CD4-positive, CD25-positive, alpha-beta regulatory T cell (primary cell): ENCODE data around the gene AOAH. TPM values are rescaled to one million over a fixed set of nuclear protein-coding genes. Genes with fewer than 3 reads are reported as not detected.
A peak's percentile ranks its signal among the peaks of the same experiment; 100 is the strongest.

ENCODE experiments used
- ATAC-seq, 2 donors: fragments of 150-1000 bp; cut with Tn5 transposase; one replicate each; pipeline ENCODE4 v1.10.0; 2021; ENCODE audit warnings: low read depth in 2 of 2, moderate number of reproducible peaks in 2 of 2, moderate library complexity in 1 of 2
- DNase-seq, 3 donors: peaks; one replicate each; pipeline versions ENCODE4 v3.0.0 to v3.0.0-alpha.2; 2012 to 2022; ENCODE audit warnings: mixed read lengths in 1 of 3
- H3K27ac ChIP-seq: one replicate; pipeline ENCODE4 v1.7.0; 2013; ENCODE audit warnings: mild to moderate bottlenecking, low read length; ENCODE audit not compliant: insufficient read depth, poor library complexity, severe bottlenecking
- H3K27me3 ChIP-seq: one replicate; pipeline ENCODE4 v1.7.0; 2013; ENCODE audit warnings: low read length; ENCODE audit not compliant: control insufficient read depth, insufficient read depth
- H3K36me3 ChIP-seq: one replicate; pipeline ENCODE4 v1.7.0; 2013; ENCODE audit warnings: mild to moderate bottlenecking, low read length, moderate library complexity; ENCODE audit not compliant: control insufficient read depth, insufficient read depth
- H3K4me1 ChIP-seq: 2 replicates; pipeline ENCODE4 v1.7.0; 2013; ENCODE audit warnings: mild to moderate bottlenecking, low read length; ENCODE audit not compliant: insufficient read depth, control insufficient read depth, poor library complexity, severe bottlenecking
- H3K4me3 ChIP-seq: one replicate; pipeline ENCODE4 v1.7.0; 2013; ENCODE audit warnings: low read depth, mild to moderate bottlenecking, low read length, moderate library complexity
- H3K9me3 ChIP-seq, 2 experiments: 1 replicate in 1 of 2; 2 replicates in 1 of 2; pipeline ENCODE4 v1.7.0; 2013; ENCODE audit warnings: low read length in 2 of 2, mild to moderate bottlenecking in 1 of 2, moderate library complexity in 1 of 2; ENCODE audit not compliant: control insufficient read depth in 2 of 2
- H3K27ac Mint-ChIP-seq, 3 donors: one replicate each; pipeline ENCODE4 v1.8.0; 2020 to 2022; ENCODE audit warnings: mild to moderate bottlenecking in 3 of 3, mixed read lengths in 3 of 3, moderate library complexity in 2 of 3
- H3K27me3 Mint-ChIP-seq: one replicate; pipeline ENCODE4 v1.8.0; 2022; ENCODE audit warnings: mild to moderate bottlenecking, mixed read lengths
- H3K36me3 Mint-ChIP-seq: one replicate; pipeline ENCODE4 v1.8.0; 2020; ENCODE audit warnings: mixed read lengths
- H3K4me1 Mint-ChIP-seq, 4 donors: one replicate each; pipeline ENCODE4 v1.8.0; 2020 to 2022; ENCODE audit warnings: mixed read lengths in 4 of 4, mild to moderate bottlenecking in 1 of 4
- H3K4me3 Mint-ChIP-seq, 4 donors: one replicate each; pipeline ENCODE4 v1.8.0; 2020 to 2022; ENCODE audit warnings: mild to moderate bottlenecking in 4 of 4, mixed read lengths in 4 of 4, moderate library complexity in 3 of 4
- H3K9me3 Mint-ChIP-seq, 7 donors: one replicate each; pipeline ENCODE4 v1.8.0; 2020 to 2022; ENCODE audit warnings: mixed read lengths in 7 of 7, mild to moderate bottlenecking in 3 of 7, moderate library complexity in 2 of 7
- polyA plus RNA-seq, 4 donors: library from polyadenylated mRNA; unstranded; fragments of 300-500 nt; fragmentation: Illumina TruSeq; gene quantifications; one replicate each; pipeline ENCODE4 v1.2.3, GENCODE V29; 2021
- total RNA-seq: library from RNA; stranded (reverse); gene quantifications from one replicate; pipeline ENCODE4 v1.2.3, GENCODE V29; 2022

AOAH gene
- total and polyA plus RNA-seq, 5 donors from 2014 or later: 0.46 to 5.7 (median 1.5) TPM

DNA sequence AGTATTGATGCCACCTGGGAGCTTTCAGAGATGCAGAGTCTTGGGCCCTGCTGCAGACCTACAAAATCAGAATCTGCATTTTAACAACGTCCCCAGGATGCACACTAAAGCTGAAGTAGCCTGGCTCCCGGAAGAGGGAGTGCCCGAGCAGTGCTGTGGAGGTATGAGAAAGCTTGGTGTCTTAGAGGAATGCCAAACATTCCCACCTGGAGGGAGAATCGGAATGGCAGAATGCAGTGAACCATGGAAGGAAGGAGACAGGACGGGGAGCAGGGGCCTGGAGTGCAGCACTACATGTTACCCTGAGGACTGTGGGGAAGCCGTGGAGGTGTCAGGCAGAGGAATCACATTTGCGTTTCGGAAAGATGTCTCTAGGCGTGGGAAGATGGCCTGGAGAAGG is 90.9 kb downstream of the AOAH start:
- peaks cover 0 to 18% (median 5%) of the 10 kb centered on the region in 4 donors for H3K4me1 Mint-ChIP-seq

DNA sequence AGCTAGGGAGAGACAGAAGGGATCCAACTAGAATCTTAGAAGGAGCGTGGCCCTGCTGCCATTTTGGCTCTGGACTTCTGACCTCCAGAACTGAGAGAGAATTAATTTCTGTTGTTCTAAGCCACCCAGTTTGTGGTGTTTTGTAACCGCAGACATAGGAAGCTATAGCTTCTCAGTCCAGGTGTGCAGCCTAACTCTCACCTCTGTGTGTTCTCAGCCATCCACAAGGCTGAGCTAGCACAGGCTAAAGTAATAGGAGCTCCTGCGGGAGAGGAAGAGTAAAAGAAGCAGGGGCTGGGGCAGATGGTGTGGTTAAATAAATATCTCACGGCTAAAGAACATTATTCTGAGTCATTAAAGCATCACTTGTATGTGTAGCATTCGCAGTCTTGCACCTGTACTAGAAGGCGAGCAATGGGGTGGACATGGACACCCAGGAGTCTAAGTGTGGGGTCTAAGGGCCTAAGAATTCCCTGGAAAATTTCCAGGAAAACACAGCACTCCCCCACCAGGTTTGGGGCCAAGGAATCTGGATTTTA is 94.1 kb downstream of the AOAH start:
- no peaks in the 10 kb centered on the region for H3K9me3 Mint-ChIP-seq
- H3K36me3 Mint-ChIP-seq: no peaks in the 10 kb centered on the region
- H3K4me1 Mint-ChIP-seq: no peaks in the 10 kb centered on the region
- Histone ChIP-seq H3K27me3 (no peaks in the 10 kb centered on the region), H3K4me1 (no peaks in the 10 kb centered on the region), H3K27ac (no peak overlapping the region), H3K36me3 (no peaks in the 10 kb centered on the region), H3K4me3 (no peak overlapping the region), H3K9me3 (no peaks in the 10 kb centered on the region)
- DNase-seq: no peak
- no peak for ATAC-seq
- H3K27me3 Mint-ChIP-seq: peaks cover 15% of the 10 kb centered on the region
- H3K4me3 Mint-ChIP-seq: no peak overlapping the region
- no peak overlapping the region for H3K27ac Mint-ChIP-seq

More for the DNA sequence above, 90.9 kb downstream of the AOAH start:
- Histone ChIP-seq H3K9me3 (no peaks in the 10 kb centered on the region), H3K4me1 (peaks cover 4% of the 10 kb centered on the region), H3K36me3 (no peaks in the 10 kb centered on the region), H3K27me3 (no peaks in the 10 kb centered on the region), H3K4me3 (no peak overlapping the region), H3K27ac (no peak overlapping the region)
- Mint-ChIP-seq H3K9me3 (no peaks in the 10 kb centered on the region), H3K27me3 (peaks cover 15% of the 10 kb centered on the region), H3K4me3 (no peak overlapping the region), H3K27ac (peak overlapping the region in 1 of 3 donors; percentile 58), H3K36me3 (no peaks in the 10 kb centered on the region)
- no peak for DNase-seq
- ATAC-seq: no peak

DNA sequence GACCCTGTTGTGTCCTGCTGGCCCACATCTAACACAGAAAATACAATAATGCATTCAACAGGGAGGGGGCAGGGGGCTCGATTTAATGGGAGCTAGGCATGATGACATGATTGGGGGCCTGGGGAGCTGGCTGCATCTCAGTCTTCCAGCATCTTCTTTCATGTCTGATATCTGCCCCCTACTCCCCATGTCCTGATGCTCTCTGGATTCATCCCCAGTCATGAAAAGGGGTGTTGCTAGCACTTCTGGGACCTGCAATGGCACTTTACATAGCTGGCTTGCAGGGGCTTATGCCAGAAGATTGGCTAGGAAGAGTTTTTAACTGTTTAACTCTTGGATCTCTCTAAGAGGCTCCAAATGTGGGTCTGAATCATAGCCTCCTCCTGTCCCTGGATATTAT is 94.9 kb downstream of the AOAH start:
- Histone ChIP-seq H3K27ac (no peak overlapping the region), H3K4me3 (no peak overlapping the region), H3K27me3 (no peaks in the 10 kb centered on the region), H3K36me3 (no peaks in the 10 kb centered on the region), H3K4me1 (no peaks in the 10 kb centered on the region), H3K9me3 (no peaks in the 10 kb centered on the region)
- Mint-ChIP-seq H3K9me3 (no peaks in the 10 kb centered on the region), H3K4me3 (no peak overlapping the region), H3K4me1 (no peaks in the 10 kb centered on the region), H3K27ac (no peak overlapping the region), H3K36me3 (no peaks in the 10 kb centered on the region), H3K27me3 (peaks cover 15% of the 10 kb centered on the region)
- ATAC-seq (no peak), DNase-seq (no peak)

DNA sequence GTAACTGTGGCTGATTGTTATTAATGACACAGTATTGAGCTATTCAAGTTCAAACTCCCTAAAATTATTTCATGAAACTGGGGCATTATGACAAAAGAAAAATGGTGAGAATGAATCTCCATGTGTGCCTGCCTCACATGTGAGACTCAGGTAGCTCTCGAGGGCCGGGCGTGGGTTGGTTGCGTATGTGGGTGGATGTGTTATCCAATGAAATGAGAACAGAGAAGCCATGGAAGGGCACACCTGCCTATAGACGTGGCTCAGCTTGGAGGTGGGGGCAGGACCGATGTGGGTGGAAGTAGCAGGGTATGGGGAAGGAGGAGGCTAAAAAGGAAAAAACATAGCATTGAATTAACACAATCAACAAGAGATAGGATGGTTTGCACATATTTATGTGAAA is 96.5 kb downstream of the AOAH start:
- no peaks in the 10 kb centered on the region for H3K4me1 Mint-ChIP-seq

DNA sequence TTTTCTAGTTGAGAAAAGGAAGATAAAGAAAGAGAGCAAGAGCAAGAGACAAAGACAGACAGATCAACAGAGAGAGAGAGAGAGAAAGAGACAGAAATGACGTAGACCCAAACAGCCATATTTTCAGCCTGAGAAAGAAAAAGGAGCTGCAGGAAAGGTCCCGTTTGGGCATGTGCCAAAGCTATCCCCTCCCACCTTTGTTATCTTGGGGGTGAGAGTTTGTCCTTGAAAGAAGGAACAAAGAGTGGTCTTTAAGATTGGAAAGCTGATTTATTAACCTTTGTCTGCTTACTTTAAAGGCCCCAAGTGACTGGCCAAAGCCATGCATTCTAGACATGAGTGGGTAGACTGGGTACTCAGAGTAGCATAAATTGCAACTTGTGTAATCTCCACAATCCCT is 98.2 kb downstream of the AOAH start:
- no peak overlapping the region for H3K4me3 Mint-ChIP-seq
- ATAC-seq (no peak), DNase-seq (no peak)
- H3K4me1 Mint-ChIP-seq: peaks cover 0 to 9% (median 2%) of the 10 kb centered on the region in 4 donors
- no peaks in the 10 kb centered on the region for H3K36me3 Mint-ChIP-seq
- Histone ChIP-seq H3K9me3 (no peaks in the 10 kb centered on the region), H3K27ac (no peak overlapping the region), H3K27me3 (no peaks in the 10 kb centered on the region), H3K4me3 (no peak overlapping the region), H3K36me3 (no peaks in the 10 kb centered on the region), H3K4me1 (no peaks in the 10 kb centered on the region)
- no peaks in the 10 kb centered on the region for H3K9me3 Mint-ChIP-seq
- H3K27me3 Mint-ChIP-seq: peaks cover 5% of the 10 kb centered on the region
- H3K27ac Mint-ChIP-seq: no peak overlapping the region

More for the DNA sequence above, 96.5 kb downstream of the AOAH start:
- H3K27ac ChIP-seq: no peak overlapping the region
- no peaks in the 10 kb centered on the region for H3K27me3 ChIP-seq
- no peaks in the 10 kb centered on the region for H3K4me1 ChIP-seq
- Mint-ChIP-seq H3K27ac (no peak overlapping the region), H3K27me3 (peaks cover 11% of the 10 kb centered on the region), H3K36me3 (no peaks in the 10 kb centered on the region), H3K4me3 (no peak overlapping the region), H3K9me3 (no peaks in the 10 kb centered on the region)
- no peak overlapping the region for H3K4me3 ChIP-seq
- H3K9me3 ChIP-seq: no peaks in the 10 kb centered on the region
- ATAC-seq: no peak
- no peaks in the 10 kb centered on the region for H3K36me3 ChIP-seq
- no peak for DNase-seq

- Histone ChIP-seq H3K4me3 (no peak overlapping the region), H3K27ac (no peak overlapping the region), H3K27me3 (no peaks in the 10 kb centered on the region), H3K36me3 (no peaks in the 10 kb centered on the region), H3K9me3 (no peaks in the 10 kb centered on the region), H3K4me1 (no peaks in the 10 kb centered on the region)
- H3K27me3 Mint-ChIP-seq: peaks cover 5% of the 10 kb centered on the region
- no peaks in the 10 kb centered on the region for H3K36me3 Mint-ChIP-seq
- ATAC-seq (no peak), DNase-seq (no peak)
- H3K9me3 Mint-ChIP-seq: no peaks in the 10 kb centered on the region
- no peak overlapping the region for H3K4me3 Mint-ChIP-seq
- peaks cover 0 to 10% (median 2%) of the 10 kb centered on the region in 4 donors for H3K4me1 Mint-ChIP-seq
- H3K27ac Mint-ChIP-seq: no peak overlapping the region
These were observed 99.0 kb downstream of the AOAH start for GRCh38 chr7:36625247-36625646.

DNA sequence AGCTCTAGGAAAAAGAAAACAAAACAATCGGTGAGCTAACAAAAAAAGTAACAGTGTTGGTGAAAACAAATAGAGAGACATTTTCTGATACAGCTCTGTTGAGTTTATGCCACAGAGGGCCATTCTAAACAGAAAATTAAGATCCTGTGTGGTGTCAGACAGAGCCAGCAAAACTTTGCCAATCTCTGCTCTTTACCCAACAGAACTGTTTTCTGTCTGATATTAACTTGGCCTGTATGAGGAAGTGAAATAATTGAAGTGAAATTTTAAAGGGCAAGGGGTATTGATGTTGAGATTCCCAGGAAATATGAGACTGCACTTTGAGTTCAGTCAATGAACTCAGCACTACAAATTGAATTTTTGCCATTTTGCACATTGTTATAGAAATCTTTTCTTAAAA is 101.0 kb downstream of the AOAH start:
- Histone ChIP-seq H3K36me3 (no peaks in the 10 kb centered on the region), H3K27me3 (no peaks in the 10 kb centered on the region), H3K4me3 (no peak overlapping the region), H3K4me1 (no peaks in the 10 kb centered on the region), H3K9me3 (no peaks in the 10 kb centered on the region), H3K27ac (no peak overlapping the region)
- Mint-ChIP-seq H3K27me3 (no peaks in the 10 kb centered on the region), H3K9me3 (no peaks in the 10 kb centered on the region), H3K36me3 (no peaks in the 10 kb centered on the region), H3K4me3 (no peak overlapping the region), H3K4me1 (peaks cover 0 to 10% (median 2%) of the 10 kb centered on the region in 4 donors), H3K27ac (no peak overlapping the region)
- DNase-seq (no peak), ATAC-seq (no peak)

GRCh38 chr7:36621396-36621795 is 102.9 kb downstream of the AOAH start:
- H3K27ac ChIP-seq: no peak overlapping the region
- DNase-seq (no peak), ATAC-seq (no peak)
- H3K27me3 Mint-ChIP-seq: peaks cover 8% of the 10 kb centered on the region
- no peak overlapping the region for H3K4me3 ChIP-seq
- H3K27me3 ChIP-seq: no peaks in the 10 kb centered on the region
- H3K27ac Mint-ChIP-seq: peak overlapping the region in 1 of 3 donors; percentile 44
- no peaks in the 10 kb centered on the region for H3K9me3 ChIP-seq
- no peaks in the 10 kb centered on the region for H3K9me3 Mint-ChIP-seq
- no peaks in the 10 kb centered on the region for H3K36me3 Mint-ChIP-seq
- no peaks in the 10 kb centered on the region for H3K4me1 ChIP-seq
- H3K4me3 Mint-ChIP-seq: peak overlapping the region in 2 of 4 donors; percentile 16 to 17
- H3K4me1 Mint-ChIP-seq: peaks cover 0 to 10% (median 2%) of the 10 kb centered on the region in 4 donors
- H3K36me3 ChIP-seq: no peaks in the 10 kb centered on the region
